GM12875 (cell line): ENCODE measurements around the gene PRDM11.

Experiments used
- H3K4me3 ChIP-seq: one replicate; pipeline ENCODE4 v1.5.1; 2011; ENCODE audit warnings: low read depth, low read length, control low read depth
- CTCF ChIP-seq: IDR thresholded peaks from 2 replicates; pipeline ENCODE4 v1.5.1; 2011; ENCODE audit warnings: low read depth, mild to moderate bottlenecking, control low read depth, inconsistent platforms, low read length, moderate library complexity, borderline replicate concordance; ENCODE audit not compliant: insufficient read depth

PRDM11 gene

GRCh38 chr11:45141631-45142030, 4.8 kb upstream of the PRDM11 start:
- no peak overlapping the region for H3K4me3 ChIP-seq
- no peak for TF ChIP-seq CTCF

DNA sequence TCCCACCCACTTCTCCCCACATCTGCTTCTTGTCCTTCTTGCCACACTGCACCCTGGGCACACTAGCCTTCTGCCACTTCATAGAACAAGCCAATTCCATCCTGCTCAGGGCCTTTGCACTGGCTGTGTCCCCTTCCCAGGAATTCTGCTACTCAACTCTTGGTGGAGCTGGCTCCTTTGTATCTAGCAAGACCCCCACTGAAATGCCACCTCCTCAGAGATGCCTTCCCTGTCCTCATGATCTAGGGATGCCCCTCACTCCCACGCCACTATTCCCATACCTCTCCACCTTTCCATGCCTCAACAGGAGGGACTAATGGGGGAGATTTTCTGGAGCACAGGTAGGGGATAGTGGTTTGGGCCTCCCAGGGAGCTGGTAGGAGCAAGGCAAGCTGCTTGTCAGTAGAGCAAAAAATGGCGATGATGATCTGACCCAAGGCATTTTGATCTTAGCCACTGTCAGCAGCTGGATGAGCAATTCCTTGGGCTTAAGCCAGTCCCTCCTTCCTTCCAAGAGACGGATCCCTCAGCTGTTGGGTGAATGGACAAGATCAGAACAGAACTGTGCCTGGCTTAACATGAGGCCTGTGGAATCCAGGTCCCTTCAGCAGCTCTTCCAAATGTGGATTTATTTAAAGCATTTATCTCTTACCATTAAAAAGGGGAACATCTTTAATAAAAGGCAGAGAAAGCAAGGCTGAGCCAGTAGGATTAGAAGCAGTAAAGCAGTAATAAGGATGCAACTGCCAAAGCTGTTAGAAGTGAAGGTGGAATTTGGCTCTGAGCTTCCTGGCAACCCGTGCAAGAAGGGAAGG, 4.0 kb upstream of the PRDM11 start:
- TF ChIP-seq CTCF, result no peak
- H3K4me3 ChIP-seq, result no peak overlapping the region

DNA sequence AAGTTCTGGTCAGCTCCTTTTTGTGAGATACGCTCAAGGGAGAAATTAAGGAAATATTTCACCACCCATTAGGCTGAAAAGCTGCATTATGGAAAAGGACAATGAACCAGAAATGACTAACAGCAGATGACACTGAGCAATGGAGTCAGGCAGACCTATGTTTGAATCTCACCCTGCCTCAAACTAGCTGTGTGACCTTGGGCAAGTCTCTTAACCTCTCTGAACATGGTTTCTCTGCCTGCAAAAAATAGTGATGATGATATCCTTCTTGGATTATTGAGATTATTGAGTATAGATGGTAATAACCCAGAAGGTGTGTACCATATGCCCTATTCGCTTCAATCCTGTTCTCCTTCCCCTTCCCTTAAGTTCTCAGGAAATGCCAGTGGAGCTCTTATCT, 2.9 kb upstream of the PRDM11 start:
- TF ChIP-seq CTCF, result no peak
- H3K4me3 ChIP-seq, result no peak overlapping the region

- H3K4me3 ChIP-seq, result no peak overlapping the region
- TF ChIP-seq CTCF, result no peak
Measured at GRCh38 chr11:45144126-45145082, 2.0 kb upstream of the PRDM11 start.

DNA sequence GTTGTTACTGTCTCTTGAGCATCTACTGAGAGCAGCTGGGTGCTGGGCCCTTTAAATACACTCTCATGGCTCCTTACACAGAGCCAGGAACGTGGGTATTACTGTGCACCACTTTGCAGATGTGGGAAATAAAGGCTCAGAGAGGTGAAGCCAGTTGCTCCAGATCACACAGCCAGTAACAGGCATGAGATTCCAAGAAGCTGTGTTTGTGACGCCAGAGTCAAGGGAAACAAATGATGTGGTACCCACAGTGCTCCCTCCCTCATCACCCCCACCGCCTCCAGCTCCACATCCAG, 1.4 kb upstream of the PRDM11 start:
- no peak for TF ChIP-seq CTCF
- H3K4me3 ChIP-seq, result no peak overlapping the region

DNA sequence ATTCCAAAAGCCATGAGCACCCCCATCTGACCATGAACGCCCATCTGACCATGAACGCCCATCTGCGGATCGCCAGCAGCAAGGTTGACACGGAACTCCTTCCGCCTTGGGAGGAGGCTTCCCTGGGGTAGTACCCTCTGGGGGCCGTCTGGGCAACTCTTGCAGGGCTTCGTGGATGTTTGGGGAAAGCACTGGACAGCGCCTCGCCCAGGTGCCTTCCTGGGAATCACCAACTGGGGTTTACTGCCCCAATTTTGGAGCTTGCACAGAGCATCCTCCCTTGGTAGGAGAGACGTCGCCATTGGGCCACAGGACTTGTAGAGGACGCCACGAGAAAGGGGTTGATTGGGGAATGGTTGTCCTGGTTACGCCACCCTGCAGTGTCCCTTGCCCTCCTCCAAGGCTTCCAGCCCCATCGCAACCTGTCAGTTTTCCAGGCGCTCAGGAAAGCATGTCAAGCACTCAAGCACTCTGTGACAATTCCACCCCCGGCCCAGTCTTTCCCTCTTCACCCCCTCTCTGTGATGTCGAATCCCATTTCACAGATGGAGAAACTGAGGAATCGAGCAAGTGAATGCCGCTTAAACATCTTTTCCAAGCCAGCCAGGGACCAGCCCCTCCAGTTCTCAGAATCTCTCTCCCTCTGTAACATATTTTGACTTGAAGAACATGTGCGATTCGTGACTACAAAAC, 914 bp upstream of the PRDM11 start:
- TF ChIP-seq CTCF, result no peak
- no peak overlapping the region for H3K4me3 ChIP-seq
